HEK293T (cell line): ENCODE measurements around the gene MMP11.

ENCODE experiments used
- CTCF ChIA-PET: fragments of 350-600 bp; formaldehyde crosslinking; extraction: SDS; loops from one replicate; lab custom pipeline; 2021; ENCODE audit warnings: antibody characterized with exemption, inconsistent platforms; lab: Yijun Ruan, JAX
- POLR2A ChIA-PET: fragments of 350-600 bp; formaldehyde crosslinking; extraction: SDS; loops from one replicate; lab custom pipeline; 2020; ENCODE audit warnings: antibody characterized with exemption, inconsistent platforms; lab: Yijun Ruan, JAX
- DNase-seq: peaks from one replicate; pipeline ENCODE4 v3.0.0; 2012; ENCODE audit warnings: mixed read lengths; ENCODE audit errors: extremely low spot score
- ARNT ChIP-seq: fragments of 450-650 bp; IDR thresholded peaks from 2 replicates; pipeline ENCODE4 v1.6.1; 2017; ENCODE audit warnings: mild to moderate bottlenecking
- BHLHE40 ChIP-seq: fragments of 450-650 bp; IDR thresholded peaks from 2 replicates; pipeline ENCODE4 v1.6.1; 2016; ENCODE audit warnings: mild to moderate bottlenecking, moderate library complexity, borderline replicate concordance
- CTBP1 ChIP-seq: fragments of 450-650 bp; IDR thresholded peaks from 2 replicates; pipeline ENCODE4 v1.6.1; 2016; ENCODE audit warnings: borderline replicate concordance
- ELF4 ChIP-seq: fragments of 450-650 bp; IDR thresholded peaks from 2 replicates; pipeline ENCODE4 v1.6.1; 2017; ENCODE audit warnings: antibody characterized with exemption
- FOXA1 ChIP-seq: fragments of 450-650 bp; IDR thresholded peaks from 2 replicates; pipeline ENCODE4 v1.6.1; 2016; ENCODE audit warnings: mild to moderate bottlenecking
- FOXK2 ChIP-seq: fragments of 450-650 bp; IDR thresholded peaks from 2 replicates; pipeline ENCODE4 v1.6.1; 2016; ENCODE audit warnings: mild to moderate bottlenecking
- FOXM1 ChIP-seq: fragments of 450-650 bp; IDR thresholded peaks from 2 replicates; pipeline ENCODE4 v1.6.1; 2017; ENCODE audit warnings: mild to moderate bottlenecking, borderline replicate concordance
- HDGF ChIP-seq: fragments of 450-650 bp; IDR thresholded peaks from 2 replicates; pipeline ENCODE4 v1.6.1; 2017; ENCODE audit warnings: antibody characterized with exemption, borderline replicate concordance
- L3MBTL2 ChIP-seq: fragments of 450-650 bp; conservative IDR thresholded peaks from 2 replicates; pipeline ENCODE4 v1.6.1; 2016; ENCODE audit warnings: mild to moderate bottlenecking
- LEF1 ChIP-seq: fragments of 450-650 bp; IDR thresholded peaks from 2 replicates; pipeline ENCODE4 v1.6.1; 2017; ENCODE audit warnings: mild to moderate bottlenecking, borderline replicate concordance
- NFRKB ChIP-seq: fragments of 450-650 bp; IDR thresholded peaks from 2 replicates; pipeline ENCODE4 v1.6.1; 2016; ENCODE audit warnings: mild to moderate bottlenecking, moderate library complexity
- SP1 ChIP-seq: fragments of 450-650 bp; IDR thresholded peaks from 2 replicates; pipeline ENCODE4 v1.6.1; 2017
- SUZ12 ChIP-seq: fragments of 450-650 bp; IDR thresholded peaks from 2 replicates; pipeline ENCODE4 v1.6.1; 2016; ENCODE audit warnings: mild to moderate bottlenecking
- TARDBP ChIP-seq: fragments of 450-650 bp; IDR thresholded peaks from 2 replicates; pipeline ENCODE4 v1.6.1; 2016
- ZNF384 ChIP-seq: fragments of 450-650 bp; IDR thresholded peaks from 2 replicates; pipeline ENCODE4 v1.6.1; 2016
- TF ChIP-seq, protein P1 (sequence below): fragments of 450-650 bp; IDR thresholded peaks from 2 replicates; pipeline ENCODE4 v1.6.1; 2016

The MMP11 gene

GRCh38 chr22:23791738-23792645 is 19.3 kb downstream of the MMP11 start:
- TF ChIP-seq FOXA1 (no peak), CTBP1 (no peak), BHLHE40 (no peak), NFRKB (no peak), LEF1 (no peak), TARDBP (no peak), FOXM1 (no peak), SP1 (no peak), ARNT (no peak), FOXK2 (no peak), L3MBTL2 (no peak), ZNF384 (no peak), SUZ12 (no peak), ELF4 (no peak), HDGF (no peak)
- TF ChIP-seq, protein P1, sequence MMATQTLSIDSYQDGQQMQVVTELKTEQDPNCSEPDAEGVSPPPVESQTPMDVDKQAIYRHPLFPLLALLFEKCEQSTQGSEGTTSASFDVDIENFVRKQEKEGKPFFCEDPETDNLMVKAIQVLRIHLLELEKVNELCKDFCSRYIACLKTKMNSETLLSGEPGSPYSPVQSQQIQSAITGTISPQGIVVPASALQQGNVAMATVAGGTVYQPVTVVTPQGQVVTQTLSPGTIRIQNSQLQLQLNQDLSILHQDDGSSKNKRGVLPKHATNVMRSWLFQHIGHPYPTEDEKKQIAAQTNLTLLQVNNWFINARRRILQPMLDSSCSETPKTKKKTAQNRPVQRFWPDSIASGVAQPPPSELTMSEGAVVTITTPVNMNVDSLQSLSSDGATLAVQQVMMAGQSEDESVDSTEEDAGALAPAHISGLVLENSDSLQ, result no peak
- CTCF ChIA-PET, result no interaction called here
- POLR2A ChIA-PET, result interaction anchor here (0.7 to 1.2 kb wide), 2 partner anchors 11 to 122 kb away, joined by 3 read pairs; no protein-coding TSS in a partner anchor
- no peak for DNase-seq

DNA sequence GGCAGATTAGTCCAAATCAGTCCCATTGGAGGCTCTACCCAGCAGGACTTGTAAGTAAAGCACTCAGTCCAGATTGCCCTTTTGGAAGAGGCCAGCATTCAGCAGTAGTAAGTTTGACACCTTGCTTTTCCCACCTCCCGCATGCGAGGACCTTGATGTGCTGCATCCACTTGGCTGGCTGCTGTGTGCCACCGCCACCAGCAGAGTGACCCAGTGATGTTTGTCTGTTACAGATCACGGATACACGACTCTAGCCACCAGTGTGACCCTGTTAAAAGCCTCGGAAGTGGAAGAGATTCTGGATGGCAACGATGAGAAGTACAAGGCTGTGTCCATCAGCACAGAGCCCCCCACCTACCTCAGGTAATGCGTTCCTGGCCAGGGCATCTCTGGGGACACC is 20.7 kb downstream of the MMP11 start:
- TF ChIP-seq LEF1 (no peak), ARNT (no peak), FOXA1 (no peak), ELF4 (no peak), SP1 (no peak), BHLHE40 (no peak), ZNF384 (no peak), CTBP1 (no peak), L3MBTL2 (no peak), FOXK2 (no peak), HDGF (no peak)
- TF ChIP-seq, protein P1, result no peak
- DNase-seq, result no peak
- CTCF ChIA-PET, result no interaction called here
- POLR2A ChIA-PET, result no interaction called here

DNA sequence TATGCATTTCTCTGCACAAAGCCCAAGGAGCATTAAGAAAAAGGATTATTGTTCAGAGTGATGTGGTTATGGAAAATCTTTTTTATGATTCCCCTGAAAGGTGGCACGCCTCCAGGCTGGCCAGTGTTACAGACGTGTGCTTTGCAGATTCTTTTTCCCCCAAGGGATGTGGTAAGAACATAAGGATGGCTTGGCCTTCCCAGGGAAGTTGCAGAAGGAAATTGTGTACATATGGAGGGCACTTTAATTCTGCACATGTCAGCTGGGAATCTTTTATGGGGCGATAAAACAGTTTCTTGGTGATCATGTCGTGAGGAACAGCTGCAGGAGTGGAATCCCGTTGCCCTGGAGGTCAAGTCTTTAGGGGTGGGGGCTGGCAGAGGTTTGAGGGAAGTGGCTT is 23.8 kb downstream of the MMP11 start:
- ChIA-PET POLR2A (no interaction called here), CTCF (no interaction called here)
- no peak for DNase-seq
- TF ChIP-seq L3MBTL2, result no peak
- TF ChIP-seq SUZ12, result no peak
- TF ChIP-seq ZNF384, result no peak
- no peak for TF ChIP-seq BHLHE40
- no peak for TF ChIP-seq CTBP1
- TF ChIP-seq HDGF, result no peak

- no peak for DNase-seq
- TF ChIP-seq CTBP1 (no peak), ELF4 (no peak), FOXA1 (no peak), TARDBP (no peak), ARNT (no peak), SP1 (no peak), LEF1 (no peak), BHLHE40 (no peak), ZNF384 (no peak), NFRKB (no peak), FOXK2 (no peak), HDGF (no peak), FOXM1 (no peak), SUZ12 (no peak), L3MBTL2 (no peak)
- TF ChIP-seq, protein P1, result no peak
- CTCF ChIA-PET, result interaction anchor here (0.5 kb wide), 1 partner anchor 12 kb away, joined by 8 read pairs; no protein-coding TSS in a partner anchor
- POLR2A ChIA-PET, result no interaction called here
Measured at GRCh38 chr22:23800297-23801237, 27.9 kb downstream of the MMP11 start.

DNA sequence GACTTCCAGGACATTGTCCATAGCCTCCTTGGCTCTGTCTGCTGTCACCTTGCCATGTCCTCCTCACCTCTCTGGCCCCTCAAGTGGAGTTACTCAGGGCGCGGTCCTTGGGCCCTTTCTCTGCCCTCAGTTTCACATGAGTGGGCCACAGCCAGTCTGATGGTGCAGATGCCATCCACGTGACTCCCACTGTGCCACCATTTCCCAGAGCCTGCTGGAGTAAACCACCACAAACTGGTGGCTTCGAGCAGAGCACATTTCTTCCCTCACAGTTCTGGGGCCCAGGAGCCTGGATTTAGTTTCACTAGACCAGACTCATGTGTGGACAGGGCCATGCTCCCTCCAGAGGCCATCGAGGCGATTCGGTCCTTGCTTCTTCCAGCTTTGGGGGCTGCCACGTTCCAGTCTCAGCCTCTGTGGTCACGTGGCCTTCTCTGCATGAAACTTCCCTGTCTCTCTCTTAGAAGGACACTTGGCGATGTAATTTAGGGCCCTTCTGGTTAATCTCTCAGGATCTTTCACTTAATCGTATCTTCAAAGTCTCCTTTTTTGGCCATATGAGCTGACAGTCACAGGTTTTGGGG is 28.7 kb downstream of the MMP11 start:
- ChIA-PET POLR2A (no interaction called here), CTCF (interaction anchor here (0.5 kb wide), 1 partner anchor 11 kb away, joined by 8 read pairs; no protein-coding TSS in a partner anchor)
- no peak for TF ChIP-seq HDGF
- TF ChIP-seq BHLHE40, result no peak
- TF ChIP-seq, protein P1, result no peak
- no peak for TF ChIP-seq NFRKB
- no peak for TF ChIP-seq CTBP1
- no peak for TF ChIP-seq LEF1
- no peak for TF ChIP-seq ARNT
- no peak for TF ChIP-seq ELF4
- TF ChIP-seq ZNF384, result no peak
- no peak for TF ChIP-seq FOXK2
- TF ChIP-seq SP1, result no peak
- no peak for DNase-seq
